Measurements from ENCODE around the gene PARD3.

Gene PARD3

DNA sequence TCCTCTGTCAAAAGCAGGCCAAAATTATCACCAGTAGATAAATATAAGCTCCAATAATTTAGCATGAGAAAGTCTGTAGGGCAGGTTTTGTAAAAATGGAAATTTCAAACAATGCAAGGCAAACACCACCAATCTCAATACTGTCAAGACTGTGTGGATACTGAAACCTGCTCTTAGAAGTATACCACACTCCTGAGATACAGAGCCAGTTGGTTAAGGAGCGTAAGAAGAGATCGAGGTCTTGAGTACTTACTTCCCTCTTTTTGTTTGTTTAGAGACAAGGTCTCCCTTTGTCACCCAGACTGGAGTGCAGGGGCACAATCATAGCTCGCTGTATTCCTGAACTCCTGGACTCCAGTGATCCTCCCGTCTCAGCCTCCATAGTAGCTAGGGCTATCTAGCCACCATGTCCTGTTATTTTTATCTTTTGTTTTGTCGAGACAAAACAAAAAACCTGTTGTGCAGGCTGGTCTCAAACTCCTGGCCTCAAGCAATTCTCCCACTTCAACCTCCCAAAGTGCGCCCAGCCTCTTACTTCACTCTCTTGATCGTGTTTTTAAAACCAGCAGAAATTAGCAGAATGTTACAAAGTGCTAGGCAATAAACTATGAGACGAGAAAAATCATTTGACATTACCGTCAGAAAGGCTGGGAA lies 205.7 kb downstream of the PARD3 start:
- DNase-seq: no peak

DNA sequence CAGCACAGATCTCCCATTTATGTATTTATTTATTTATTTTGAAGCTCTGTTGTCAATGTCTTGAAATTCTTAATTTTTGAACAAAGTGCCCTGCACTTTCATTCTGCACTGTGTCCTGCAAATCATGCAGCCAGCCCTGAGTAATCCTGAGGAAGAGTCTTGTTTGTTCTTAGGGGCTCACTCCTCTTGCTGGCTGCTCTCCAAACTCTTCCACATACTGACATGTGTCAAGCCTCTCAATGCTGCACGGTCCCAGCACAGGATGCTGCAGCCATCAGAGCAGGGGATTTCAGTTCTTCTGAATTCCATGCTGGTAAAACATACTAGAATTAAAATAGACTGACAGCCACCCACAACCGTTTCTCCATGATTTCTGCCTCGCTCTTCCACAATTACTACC lies 207.2 kb downstream of the PARD3 start:
- DNase-seq: peak; percentile 45

DNA sequence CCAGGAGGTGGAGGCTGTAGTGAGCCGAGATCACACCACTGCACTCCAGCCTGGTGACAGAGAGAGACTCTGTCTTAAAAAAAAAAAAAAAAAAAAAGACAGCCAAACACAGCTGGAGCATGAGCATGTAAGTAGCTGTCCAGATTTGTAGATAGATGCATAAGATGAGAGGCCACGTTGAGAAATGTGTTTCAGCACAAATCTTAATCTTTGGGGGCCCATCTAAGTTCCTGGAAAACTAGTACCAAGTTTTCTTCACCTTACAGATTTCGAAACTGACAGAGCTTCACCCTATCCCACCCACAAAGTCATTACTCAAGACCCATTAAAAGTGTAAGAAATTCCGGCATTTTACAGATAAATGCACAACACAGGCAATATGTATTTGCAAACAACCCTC lies 208.2 kb downstream of the PARD3 start:
- DNase-seq: no peak

DNA sequence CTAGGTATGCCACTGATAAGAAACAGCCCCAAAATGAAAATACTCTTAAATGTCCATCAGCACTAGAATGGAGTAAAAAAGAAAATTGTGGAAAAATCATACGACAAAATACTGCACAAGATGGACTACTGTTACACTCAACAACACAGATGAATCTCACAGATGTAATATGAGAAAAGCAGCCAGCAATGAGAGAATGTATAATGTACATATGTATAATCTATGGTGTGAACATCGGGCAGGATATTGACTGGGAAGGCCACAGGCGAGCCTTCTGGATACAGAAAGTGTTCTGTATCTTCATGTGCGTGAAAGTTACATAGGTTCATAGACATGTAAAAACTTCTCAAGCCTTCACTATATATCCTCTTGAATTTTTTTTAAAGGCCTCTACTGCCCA lies 212.6 kb downstream of the PARD3 start:
- no peak for DNase-seq

DNA sequence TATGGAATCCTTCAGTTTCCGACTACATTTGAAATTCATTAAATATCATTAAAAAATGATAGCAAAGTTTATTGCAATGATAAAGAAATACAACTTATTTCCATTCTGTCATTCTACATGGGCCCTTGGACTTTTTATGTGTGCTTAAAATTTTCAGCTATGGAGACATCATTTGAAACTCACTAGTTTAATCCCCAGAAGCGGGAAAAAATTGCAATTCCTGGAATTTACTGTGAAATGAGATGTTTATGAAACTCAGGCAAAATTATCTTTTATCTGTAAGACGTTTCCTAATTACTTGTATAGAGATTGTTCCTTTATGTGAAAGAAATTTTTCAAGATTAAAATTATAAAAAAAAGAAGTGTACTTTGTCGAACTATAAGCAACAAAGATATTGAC lies 213.4 kb downstream of the PARD3 start:
- no peak for DNase-seq

DNA sequence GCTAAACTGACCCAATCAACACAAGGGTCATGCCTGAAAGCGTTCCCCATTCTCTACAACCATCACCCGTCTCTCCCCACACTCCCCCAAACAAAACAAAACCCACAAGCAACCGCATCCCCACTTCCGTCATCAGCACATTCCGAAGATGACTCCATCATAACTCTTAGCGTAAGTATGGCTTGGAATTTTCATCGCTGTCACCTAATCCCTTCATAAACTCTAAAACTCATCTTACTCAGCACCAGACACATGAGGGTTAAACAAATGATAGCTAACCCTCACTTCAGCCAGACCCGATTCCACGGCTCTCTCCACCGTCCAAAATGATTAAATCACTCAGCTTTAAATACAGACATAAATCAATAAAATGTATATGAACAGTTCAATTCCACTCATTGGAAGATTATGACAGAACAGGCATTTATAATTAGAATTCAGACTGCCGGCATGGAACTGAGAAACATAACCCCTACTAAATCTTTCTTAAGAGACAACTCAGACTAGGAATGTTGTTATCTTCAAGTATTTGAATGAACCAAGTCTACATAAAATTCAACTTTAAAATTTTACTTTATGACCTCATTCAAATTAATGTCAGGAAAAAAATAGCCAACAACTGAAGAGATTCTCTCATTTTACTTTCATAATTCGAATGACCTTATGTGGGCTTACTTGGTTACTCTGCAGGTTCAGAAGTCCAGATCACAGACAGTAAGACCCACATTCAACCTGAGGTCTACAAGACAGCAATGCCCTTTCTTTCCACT lies 215.9 kb downstream of the PARD3 start:
- no peak for DNase-seq

DNA sequence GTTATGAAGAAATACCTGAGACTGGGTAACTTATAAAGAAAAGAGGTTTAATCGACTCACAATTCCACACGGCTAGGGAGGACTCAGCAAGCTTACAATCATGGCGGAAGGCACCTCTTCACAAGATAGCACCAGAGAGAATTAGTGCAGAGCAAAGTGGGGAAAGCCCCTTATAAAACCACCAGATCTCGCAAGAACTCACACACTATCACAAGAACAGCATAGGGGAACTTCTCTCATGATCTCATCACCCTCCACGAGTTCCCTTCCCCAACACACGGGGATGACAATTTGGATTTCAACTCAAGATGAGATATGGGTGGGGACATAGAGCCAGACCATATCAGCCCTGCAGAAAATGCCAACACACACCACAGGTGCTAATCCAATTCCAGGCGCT lies 218.7 kb downstream of the PARD3 start:
- DNase-seq: peak; percentile 11

DNA sequence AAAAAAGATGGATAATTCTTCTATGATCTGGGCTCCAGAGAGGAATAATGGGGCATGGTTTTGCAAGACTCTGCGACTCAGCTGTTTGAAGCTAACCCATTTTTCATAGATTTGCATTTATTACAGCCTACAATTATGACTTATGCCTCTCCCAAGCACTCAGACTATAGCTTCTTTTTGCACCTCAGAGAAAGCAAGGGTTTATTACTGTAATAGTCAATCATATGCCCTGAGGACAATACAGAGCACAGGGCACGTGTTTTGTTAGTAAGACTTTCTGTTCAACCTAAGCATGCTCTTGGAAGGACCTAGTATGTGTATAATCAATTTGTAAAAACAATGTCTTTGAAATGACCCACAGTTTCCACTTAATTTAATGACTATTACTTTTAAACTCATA lies 221.2 kb downstream of the PARD3 start:
- no peak for DNase-seq

DNA sequence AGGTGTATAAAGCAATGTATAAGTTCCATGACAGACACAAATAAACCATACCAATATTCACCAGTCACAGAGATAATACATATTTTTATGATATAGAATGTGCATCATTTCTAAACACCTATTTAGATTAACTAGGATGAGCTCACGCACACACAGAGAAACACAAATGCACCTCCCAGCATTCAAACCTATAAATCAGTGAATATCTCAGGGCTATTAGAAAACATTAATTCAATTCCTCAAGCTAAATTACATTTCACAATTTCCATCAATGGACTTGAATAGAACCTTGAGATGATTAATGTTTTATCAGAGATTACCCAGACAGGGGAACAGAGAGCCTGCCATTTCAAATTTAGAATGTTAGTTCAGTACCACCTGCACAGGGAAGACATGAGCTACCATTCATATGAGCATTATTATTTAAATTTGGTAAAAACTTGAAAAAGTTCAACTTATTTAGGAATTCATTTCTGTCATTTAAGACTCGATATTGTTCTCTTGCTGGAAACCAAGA lies 221.7 kb downstream of the PARD3 start:
- no peak for DNase-seq

DNA sequence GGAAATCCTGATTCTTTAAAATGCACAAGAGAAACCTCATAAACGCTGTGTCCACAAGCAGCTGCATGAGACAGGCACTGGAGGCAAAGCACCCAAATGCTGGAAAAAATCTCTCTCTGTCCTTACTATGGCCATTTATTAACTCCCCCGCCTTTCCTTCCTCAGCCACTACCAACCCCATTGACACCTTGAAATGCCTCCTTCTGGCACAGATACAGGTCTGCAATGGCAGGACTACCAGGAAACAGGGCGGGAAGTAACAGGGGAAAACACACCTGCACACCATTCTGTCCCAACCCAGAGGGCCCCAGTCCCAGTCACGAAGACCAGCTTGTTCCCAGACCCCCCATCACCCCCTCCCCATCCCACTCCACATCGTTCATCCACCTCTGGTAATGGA lies 224.3 kb downstream of the PARD3 start:
- no peak for DNase-seq

DNA sequence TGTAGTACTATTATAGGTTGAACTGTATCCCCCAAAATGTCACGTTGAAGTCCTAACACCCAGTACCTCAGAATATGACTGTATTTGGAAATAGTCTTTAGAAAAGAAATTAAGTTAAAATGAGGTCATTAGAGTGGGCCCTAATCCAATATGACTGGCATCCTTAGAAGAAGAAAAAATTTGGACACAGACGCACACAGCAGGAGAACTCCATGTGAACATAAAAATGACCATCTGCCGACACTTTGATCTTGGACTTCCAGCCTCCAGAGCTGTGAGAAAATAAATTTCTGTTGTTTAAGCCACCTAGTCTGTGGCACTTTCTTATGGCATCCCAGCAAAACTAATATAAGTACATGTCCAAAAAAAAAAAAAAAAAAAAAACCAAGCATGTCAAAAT lies 225.8 kb downstream of the PARD3 start:
- no peak for DNase-seq

DNA sequence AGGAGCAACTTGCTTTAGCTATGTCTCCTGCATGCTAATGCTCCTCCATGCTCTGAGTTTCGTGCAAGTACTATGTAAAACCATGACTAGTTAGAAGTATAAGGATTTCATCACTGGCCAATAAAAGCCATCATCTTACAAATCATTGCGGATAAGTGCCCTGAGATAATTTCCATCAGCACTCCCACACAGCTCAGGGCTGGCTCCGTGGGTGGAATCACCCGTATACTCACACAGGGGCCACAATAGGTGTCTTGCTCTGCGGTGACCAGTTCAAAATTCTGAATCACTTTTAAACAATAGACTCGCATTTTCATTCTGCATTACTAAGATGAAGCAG lies 227.4 kb downstream of the PARD3 start:
- DNase-seq: no peak

DNA sequence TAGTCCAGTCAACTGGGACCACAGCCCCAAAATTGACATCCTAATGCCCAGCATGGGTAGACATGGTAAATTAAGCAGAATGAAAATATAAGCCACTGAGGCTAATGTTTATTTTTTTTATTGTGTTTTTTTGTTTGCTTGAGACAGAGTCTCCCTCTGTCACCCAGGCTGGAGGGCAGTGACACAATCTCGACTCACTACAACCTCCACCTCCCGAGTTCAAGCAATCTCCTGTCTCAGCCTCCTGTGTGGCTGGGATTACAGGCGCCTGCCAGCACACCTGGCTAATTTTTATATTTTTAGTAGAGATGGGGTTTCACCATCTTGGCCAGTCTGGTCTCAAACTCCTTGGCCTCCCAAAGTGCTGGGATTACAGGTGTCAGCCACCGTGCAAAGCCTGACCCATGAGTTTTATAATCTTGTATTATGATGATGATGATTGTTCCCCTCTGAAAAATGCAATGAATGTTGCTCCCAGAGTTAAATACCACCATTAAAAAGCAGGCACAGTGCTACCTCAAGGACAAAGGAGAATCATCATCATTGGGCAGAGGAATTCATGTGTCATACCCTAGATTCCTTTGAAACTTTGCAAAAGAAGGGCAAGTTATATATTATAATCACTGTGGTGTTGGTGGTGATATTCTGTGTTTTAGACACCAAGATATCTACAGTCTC lies 228.0 kb downstream of the PARD3 start:
- no peak for DNase-seq

DNA sequence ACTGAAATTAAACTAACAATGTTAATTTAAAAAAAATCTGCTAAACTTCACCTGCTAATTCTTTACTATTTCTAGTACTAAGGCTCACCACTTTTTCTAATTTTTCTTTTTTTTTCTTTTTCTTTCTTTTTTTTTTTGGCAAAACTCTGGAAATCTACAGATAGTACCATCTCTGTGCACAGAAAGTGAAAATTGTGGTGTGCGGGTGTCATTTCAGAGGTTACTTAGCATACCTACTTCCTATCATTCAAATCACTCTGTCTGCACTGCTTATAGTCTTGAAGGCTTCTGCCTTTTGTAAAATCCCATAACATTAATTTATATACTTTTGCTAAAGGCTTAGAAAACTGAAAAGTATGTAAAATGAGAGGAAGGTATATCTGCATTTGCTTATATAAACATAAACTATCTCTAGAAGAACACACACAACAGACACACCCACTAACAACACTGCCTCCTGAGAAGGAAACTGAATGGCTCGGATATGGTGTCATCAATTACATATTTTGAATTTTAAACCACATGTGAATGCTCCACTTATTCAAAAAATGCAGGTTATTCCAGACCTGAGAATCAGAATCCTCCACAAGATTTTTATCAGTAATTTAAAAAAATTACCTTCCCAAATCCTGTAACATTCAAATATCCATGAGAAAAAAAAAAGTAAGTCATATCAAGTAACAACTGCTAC lies 229.5 kb downstream of the PARD3 start:
- no peak for DNase-seq

DNA sequence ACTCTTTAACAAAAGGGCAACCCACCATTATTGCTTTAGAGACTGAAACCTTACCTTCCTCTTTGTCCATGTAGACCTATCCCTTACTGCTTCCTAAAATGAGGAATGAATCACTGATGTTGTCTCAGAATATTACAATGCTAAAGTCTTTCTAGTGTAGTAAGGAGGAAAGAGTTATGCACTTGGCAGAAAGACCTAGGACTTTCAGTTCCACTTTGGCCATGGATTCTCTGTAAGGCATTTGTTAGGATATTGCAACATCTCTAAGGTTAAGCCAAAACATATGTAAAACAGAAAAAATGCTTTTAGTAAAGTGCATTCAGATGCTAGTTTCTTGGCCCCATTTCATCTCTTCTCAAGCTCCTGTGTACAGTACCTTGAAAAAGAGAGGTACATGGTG lies 230.9 kb downstream of the PARD3 start:
- no peak for DNase-seq

DNA sequence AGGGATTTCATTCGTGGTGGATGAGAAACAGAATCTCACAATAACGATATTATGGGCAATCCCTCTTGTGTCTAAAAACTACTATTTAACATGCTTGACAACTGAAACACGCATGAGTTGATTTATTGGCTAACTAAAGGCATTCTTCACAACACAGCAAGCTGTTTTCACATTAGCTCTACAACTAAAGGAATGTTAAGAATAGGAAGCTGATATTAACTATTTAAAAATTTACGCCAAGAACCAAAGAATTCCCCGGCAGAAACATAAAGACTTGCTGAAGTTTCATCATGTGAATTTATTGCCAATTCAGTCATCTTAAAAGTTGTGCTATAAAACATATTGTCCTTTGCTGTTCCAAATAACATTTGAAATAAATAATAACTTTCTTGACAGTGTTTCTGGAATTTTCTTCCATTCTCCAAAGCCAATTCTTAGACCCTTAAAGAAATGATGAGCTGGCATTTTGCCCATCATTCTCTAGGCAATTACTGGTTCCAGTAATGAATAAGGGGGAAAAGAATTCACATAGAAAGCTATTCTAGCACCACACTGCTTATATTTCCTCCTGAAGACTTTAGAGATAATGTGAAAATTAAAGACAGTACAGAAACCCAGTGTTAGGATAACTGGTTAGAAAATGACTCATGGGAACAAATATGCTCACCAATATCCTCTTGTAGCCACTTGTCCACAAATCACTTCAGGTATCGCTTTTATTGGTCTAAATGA lies 233.1 kb downstream of the PARD3 start:
- DNase-seq: no peak

DNA sequence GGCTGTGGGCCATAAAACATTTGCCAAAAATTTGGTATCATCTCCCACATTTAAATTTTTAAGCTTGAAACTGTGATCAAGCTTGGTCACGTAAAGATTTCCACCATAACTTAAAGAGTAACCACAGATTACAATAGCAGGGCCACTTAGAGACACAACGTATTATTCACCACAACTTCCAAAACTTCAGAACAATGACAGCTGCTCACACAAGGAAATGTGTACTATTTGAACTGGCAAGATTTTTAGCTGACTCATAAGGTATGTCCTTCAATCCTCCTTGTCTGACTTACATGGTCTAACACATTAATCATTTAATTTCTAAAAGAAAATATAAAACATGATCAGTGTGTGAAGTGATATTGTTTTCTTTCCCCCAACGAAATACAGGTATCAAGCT lies 234.5 kb downstream of the PARD3 start:
- no peak for DNase-seq

DNA sequence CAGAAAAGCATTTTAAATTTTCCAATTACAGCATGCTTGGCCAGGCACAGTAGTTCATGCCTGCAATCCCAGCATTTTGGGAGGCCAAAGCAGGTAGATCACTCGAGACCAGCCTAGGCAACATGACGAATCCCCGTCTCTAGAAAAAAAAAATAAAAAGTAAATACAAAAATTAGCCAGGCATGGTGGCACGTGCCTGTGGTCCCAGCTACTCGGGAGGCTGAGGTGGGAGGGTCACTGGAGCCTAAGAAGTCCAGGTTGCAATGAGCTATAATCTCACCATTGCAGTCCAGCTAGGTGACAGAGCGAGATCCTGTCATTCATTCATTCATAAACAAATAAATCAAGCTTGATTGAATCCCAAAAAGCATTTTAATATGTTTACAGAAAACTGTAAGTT lies 234.9 kb downstream of the PARD3 start:
- DNase-seq: no peak

DNA sequence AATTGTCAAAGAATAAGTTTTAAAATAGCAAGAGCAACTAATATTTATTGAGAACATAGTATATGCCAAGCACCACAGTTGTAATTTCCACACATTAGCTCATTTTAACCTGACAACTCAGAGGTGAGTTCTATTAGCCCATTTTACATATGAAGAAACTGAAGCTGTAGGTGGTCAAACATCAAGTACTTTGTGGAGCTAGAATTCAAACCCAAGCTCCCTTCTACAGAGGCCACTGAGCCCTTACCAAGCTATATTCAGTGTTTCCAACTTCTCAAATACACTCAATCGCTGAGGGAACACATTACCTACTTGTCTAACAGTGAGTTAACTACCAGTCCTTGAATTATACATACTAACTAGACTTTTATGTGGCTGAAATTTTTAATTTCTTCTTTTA lies 236.6 kb downstream of the PARD3 start:
- no peak for DNase-seq

DNA sequence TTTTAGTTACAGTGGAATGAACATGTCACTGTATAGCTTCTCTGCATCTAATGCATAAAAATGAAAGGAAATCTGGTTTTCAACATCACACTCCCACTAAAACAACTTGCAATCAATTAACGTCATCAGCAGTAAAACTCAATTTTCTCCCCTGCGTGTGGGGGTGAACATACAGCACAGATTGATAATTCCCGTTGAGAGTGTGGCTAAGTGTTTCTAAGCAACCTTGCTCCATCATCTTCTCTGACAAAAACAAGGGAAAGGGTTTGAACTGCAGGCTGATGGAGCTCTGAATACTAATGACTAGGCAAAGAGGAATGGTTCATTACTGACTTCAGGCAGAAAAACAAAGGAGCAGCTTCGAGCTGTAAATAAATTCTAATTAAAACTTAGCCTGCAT lies 238.3 kb downstream of the PARD3 start:
- DNase-seq: peak; percentile 24

DNA sequence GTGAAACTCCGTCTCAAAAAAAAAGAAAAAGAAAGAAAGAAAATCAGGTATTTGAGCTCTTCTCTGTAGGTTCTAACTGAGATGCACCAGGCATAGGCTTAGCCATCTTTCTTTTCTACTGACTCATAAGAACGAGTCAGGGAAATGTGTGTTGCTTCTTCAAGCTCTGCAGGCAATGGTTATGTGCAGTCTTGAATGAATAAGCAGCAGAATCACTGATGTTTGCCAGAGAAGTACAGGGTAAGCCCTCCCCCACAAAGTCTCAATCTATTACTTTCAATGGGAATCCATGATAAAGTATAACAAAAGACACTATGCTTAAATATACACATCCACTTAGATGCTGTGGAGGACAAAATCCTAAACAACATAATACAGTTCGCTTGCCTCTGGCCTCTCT lies 239.2 kb downstream of the PARD3 start:
- DNase-seq: no peak

DNA sequence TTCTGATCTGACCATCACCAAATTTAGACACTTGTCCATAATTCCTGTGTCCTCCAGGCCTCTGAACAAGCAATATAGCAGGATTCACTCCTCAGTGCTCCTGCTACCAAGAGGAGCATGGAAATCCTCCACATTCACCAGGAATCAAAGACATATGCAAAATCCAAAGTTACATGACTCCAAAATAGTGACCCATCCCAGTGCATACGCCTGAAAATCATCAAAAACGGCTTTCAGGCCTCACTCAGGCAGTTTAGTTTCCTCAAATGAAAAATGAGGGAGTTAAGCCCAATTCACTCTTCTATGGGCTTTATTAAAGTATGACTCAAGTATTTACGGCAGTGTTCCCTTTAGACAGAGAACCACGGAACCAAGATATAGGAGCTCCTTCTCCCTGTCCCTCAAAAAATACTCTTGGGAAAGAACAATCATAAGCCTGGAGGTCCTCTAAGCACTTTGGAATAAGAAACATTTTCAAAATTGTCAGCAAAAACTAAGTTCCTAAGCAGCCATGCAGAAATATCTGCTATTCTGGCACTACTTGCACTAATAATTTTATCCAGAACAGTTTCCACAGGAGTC lies 240.7 kb downstream of the PARD3 start:
- DNase-seq: no peak

DNA sequence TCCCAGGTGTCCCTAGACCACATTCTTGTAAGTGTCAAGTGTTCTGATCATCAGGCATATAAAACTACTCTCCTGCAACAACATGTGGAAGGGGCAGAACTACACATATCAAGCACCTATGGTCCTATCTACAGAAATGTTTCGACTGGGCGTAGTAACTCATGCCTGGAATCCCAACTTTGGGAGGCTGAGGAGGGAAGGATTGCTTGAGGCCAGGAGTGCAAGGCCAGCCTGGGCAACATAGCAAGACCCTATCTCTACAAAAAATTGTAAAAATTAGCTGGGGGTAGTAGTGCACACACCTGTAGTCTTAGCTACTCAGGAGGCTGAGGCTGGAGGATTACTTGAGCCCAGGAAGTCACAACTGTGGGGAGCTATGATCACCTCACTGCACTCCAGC lies 244.2 kb downstream of the PARD3 start:
- DNase-seq: no peak
